HL-60 (cell line): ENCODE results near the gene PRELID2.

Experiments
- DNase-seq, 2 experiments: peaks; one replicate each; pipeline ENCODE4 v3.0.0-alpha.2; 2010 to 2020; ENCODE audit warnings: low read depth in 1 of 2, low spot score in 1 of 2
- H3K27ac ChIP-seq: fragments of 250-450 bp; sonication (Bioruptor Pico); replicated peaks from 2 replicates; pipeline ENCODE4 v1.5.1; 2020; ENCODE audit warnings: mild to moderate bottlenecking, moderate library complexity
- H3K27me3 ChIP-seq: fragments of 250-450 bp; sonication (Bioruptor Pico); 2 replicates; pipeline ENCODE4 v1.5.1; 2021; ENCODE audit warnings: mild to moderate bottlenecking, moderate library complexity; ENCODE audit not compliant: insufficient read depth, poor library complexity, severe bottlenecking
- H3K4me3 ChIP-seq: replicated peaks from 2 replicates; pipeline ENCODE4 v1.5.1; 2011; ENCODE audit warnings: mild to moderate bottlenecking, control low read depth, low read length; ENCODE audit not compliant: insufficient read depth
- GABPA ChIP-seq: IDR thresholded peaks from 2 replicates; pipeline ENCODE4 v1.6.1; 2012; ENCODE audit warnings: low read depth
- POLR2AphosphoS5 ChIP-seq: IDR thresholded peaks from 2 replicates; pipeline ENCODE4 v1.6.1; 2012; ENCODE audit warnings: low read depth
- SPI1 ChIP-seq: IDR thresholded peaks from 2 replicates; pipeline ENCODE4 v1.6.1; 2012; ENCODE audit warnings: low read depth, mild to moderate bottlenecking, borderline replicate concordance
- TF ChIP-seq, protein P1 (sequence below): IDR thresholded peaks from one replicate; pipeline ENCODE4 v1.5.1; 2011; ENCODE audit warnings: low read length, control low read depth, inconsistent platforms; ENCODE audit not compliant: insufficient read depth
- TF ChIP-seq, protein P2 (sequence below): IDR thresholded peaks from 2 replicates; pipeline ENCODE4 v1.6.1; 2012; ENCODE audit warnings: low read depth; ENCODE audit not compliant: insufficient replicate concordance

PRELID2 gene

DNA sequence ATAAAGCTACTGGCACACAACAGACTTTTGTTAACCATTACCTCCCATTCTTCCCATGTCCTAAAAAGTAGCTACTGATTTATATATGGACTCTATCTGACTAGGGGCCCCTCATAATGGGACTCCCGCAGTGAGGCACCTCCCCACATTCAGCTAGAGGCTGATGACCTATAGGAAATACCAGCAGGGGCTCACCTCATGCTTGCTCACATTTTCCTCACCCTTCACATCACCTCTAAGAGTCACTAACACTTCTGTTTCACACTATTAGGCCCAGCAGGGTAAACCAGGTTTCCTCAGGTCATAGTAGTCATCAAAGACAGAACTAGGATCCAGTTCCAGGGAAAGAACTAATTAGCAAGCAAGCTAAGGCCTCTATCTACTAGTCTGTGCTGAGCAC, 60.7 kb downstream of the PRELID2 start:
- DNase-seq: no peak
- Histone ChIP-seq H3K27me3 (no peaks in the 10 kb centered on the region), H3K27ac (no peak overlapping the region), H3K4me3 (no peak overlapping the region)
- TF ChIP-seq POLR2AphosphoS5 (no peak), SPI1 (no peak), GABPA (no peak)
- TF ChIP-seq, protein P1, sequence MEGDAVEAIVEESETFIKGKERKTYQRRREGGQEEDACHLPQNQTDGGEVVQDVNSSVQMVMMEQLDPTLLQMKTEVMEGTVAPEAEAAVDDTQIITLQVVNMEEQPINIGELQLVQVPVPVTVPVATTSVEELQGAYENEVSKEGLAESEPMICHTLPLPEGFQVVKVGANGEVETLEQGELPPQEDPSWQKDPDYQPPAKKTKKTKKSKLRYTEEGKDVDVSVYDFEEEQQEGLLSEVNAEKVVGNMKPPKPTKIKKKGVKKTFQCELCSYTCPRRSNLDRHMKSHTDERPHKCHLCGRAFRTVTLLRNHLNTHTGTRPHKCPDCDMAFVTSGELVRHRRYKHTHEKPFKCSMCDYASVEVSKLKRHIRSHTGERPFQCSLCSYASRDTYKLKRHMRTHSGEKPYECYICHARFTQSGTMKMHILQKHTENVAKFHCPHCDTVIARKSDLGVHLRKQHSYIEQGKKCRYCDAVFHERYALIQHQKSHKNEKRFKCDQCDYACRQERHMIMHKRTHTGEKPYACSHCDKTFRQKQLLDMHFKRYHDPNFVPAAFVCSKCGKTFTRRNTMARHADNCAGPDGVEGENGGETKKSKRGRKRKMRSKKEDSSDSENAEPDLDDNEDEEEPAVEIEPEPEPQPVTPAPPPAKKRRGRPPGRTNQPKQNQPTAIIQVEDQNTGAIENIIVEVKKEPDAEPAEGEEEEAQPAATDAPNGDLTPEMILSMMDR: no peak

GRCh38 chr5:145772466-145772865, 62.7 kb downstream of the PRELID2 start:
- TF ChIP-seq GABPA: no peak
- TF ChIP-seq, protein P2, sequence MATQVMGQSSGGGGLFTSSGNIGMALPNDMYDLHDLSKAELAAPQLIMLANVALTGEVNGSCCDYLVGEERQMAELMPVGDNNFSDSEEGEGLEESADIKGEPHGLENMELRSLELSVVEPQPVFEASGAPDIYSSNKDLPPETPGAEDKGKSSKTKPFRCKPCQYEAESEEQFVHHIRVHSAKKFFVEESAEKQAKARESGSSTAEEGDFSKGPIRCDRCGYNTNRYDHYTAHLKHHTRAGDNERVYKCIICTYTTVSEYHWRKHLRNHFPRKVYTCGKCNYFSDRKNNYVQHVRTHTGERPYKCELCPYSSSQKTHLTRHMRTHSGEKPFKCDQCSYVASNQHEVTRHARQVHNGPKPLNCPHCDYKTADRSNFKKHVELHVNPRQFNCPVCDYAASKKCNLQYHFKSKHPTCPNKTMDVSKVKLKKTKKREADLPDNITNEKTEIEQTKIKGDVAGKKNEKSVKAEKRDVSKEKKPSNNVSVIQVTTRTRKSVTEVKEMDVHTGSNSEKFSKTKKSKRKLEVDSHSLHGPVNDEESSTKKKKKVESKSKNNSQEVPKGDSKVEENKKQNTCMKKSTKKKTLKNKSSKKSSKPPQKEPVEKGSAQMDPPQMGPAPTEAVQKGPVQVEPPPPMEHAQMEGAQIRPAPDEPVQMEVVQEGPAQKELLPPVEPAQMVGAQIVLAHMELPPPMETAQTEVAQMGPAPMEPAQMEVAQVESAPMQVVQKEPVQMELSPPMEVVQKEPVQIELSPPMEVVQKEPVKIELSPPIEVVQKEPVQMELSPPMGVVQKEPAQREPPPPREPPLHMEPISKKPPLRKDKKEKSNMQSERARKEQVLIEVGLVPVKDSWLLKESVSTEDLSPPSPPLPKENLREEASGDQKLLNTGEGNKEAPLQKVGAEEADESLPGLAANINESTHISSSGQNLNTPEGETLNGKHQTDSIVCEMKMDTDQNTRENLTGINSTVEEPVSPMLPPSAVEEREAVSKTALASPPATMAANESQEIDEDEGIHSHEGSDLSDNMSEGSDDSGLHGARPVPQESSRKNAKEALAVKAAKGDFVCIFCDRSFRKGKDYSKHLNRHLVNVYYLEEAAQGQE: no peak
- no peak for TF ChIP-seq POLR2AphosphoS5
- TF ChIP-seq, protein P1: no peak
- no peak for DNase-seq
- Histone ChIP-seq H3K27ac (no peak overlapping the region), H3K27me3 (no peaks in the 10 kb centered on the region), H3K4me3 (no peak overlapping the region)

GRCh38 chr5:145768863-145769262, 66.3 kb downstream of the PRELID2 start:
- Histone ChIP-seq H3K27me3 (no peaks in the 10 kb centered on the region), H3K27ac (no peak overlapping the region), H3K4me3 (no peak overlapping the region)
- DNase-seq: no peak
- TF ChIP-seq SPI1 (no peak), POLR2AphosphoS5 (no peak)

DNA sequence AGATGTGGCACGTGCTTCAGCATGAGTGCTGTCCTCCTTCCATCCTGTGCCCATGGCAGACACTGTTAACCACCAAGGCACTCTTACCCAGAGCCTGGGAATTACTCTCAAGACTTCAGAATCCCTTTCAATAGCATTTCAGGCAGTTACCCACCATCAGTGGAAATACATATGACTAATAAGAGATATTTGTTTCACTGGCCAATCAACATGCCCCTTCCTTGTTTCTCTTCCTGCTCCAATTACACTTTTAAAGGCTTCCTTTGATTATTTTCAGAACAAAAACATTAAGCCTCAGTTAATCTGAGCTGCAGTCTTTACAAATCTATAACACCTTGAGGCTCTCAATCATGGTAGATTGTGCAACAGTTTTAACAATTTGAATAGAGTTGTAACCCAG, 70.8 kb downstream of the PRELID2 start:
- TF ChIP-seq SPI1: no peak
- TF ChIP-seq GABPA: no peak
- no peak for DNase-seq
- H3K27ac ChIP-seq: no peak overlapping the region
- no peaks in the 10 kb centered on the region for H3K27me3 ChIP-seq
- no peak overlapping the region for H3K4me3 ChIP-seq

DNA sequence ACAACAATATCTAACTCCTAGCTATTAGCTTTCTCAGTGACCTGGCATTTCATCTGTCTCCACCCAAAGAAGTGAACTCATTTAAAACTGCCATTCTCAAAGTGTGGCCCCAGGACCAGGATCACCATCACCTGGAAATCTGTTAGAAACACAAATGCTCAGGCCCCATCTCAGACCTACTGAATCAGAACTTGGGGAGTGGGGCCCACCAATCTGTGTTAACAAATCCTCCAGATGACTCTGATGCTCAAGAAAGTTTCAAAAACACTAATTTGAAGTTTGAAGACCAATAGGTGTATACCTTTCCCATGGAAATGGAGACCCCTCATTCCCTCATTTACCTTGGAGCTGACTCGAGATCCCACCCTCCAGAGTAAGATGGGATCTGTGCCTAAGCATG, 72.3 kb downstream of the PRELID2 start:
- no peak for DNase-seq
- TF ChIP-seq GABPA (no peak), POLR2AphosphoS5 (no peak)
- TF ChIP-seq, protein P1: no peak
- TF ChIP-seq, protein P2: no peak
- H3K4me3 ChIP-seq: no peak overlapping the region
- H3K27ac ChIP-seq: no peak overlapping the region
- no peaks in the 10 kb centered on the region for H3K27me3 ChIP-seq
